H9 (cell line): Measurements from ENCODE around the gene DLK1. TPM values are rescaled to one million over a fixed set of nuclear protein-coding genes. Genes with fewer than 3 reads are reported as not detected.

Experiments
- DNase-seq: peaks from one replicate; pipeline ENCODE4 v3.0.0-alpha.2; 2017
- H2AFZ ChIP-seq: one replicate; pipeline ENCODE4 v1.6.1; 2013; ENCODE audit warnings: mild to moderate bottlenecking, low read length, control low read depth, moderate library complexity
- H2AK5ac ChIP-seq: 2 replicates; pipeline ENCODE4 v1.6.1; 2013; ENCODE audit warnings: low read length, control low read depth, mixed read lengths; ENCODE audit not compliant: insufficient read length
- H2BK120ac ChIP-seq: one replicate; pipeline ENCODE4 v1.6.1; 2013; ENCODE audit warnings: low read depth, mild to moderate bottlenecking, low read length, control low read depth, inconsistent platforms; ENCODE audit not compliant: poor library complexity, severe bottlenecking
- H2BK12ac ChIP-seq: 2 replicates; pipeline ENCODE4 v1.6.1; 2013; ENCODE audit warnings: low read length, control low read depth, mixed read lengths, low read depth; ENCODE audit not compliant: insufficient read length
- H2BK15ac ChIP-seq: 2 replicates; pipeline ENCODE4 v1.6.1; 2013; ENCODE audit warnings: low read depth, low read length, control low read depth
- H2BK20ac ChIP-seq: one replicate; pipeline ENCODE4 v1.6.1; 2013; ENCODE audit warnings: low read depth, mild to moderate bottlenecking, low read length, control low read depth, inconsistent platforms; ENCODE audit not compliant: poor library complexity, severe bottlenecking
- H2BK5ac ChIP-seq: 2 replicates; pipeline ENCODE4 v1.6.1; 2013; ENCODE audit warnings: low read length, control low read depth, mixed read lengths; ENCODE audit not compliant: insufficient read length
- H3K14ac ChIP-seq: 2 replicates; pipeline ENCODE4 v1.6.1; 2013; ENCODE audit warnings: low read length, control low read depth; ENCODE audit not compliant: insufficient read depth
- H3K18ac ChIP-seq: 2 replicates; pipeline ENCODE4 v1.6.1; 2013; ENCODE audit warnings: low read depth, mild to moderate bottlenecking, mixed read lengths, low read length, control low read depth; ENCODE audit not compliant: insufficient read length
- H3K23ac ChIP-seq: 2 replicates; pipeline ENCODE4 v1.6.1; 2013; ENCODE audit warnings: low read length, control low read depth, mixed read lengths, low read depth; ENCODE audit not compliant: insufficient read length
- H3K23me2 ChIP-seq: 2 replicates; pipeline ENCODE4 v1.6.1; 2013; ENCODE audit warnings: low read depth, mild to moderate bottlenecking, mixed read lengths, low read length, control low read depth; ENCODE audit not compliant: insufficient read length, poor library complexity, severe bottlenecking
- H3K27ac ChIP-seq: 2 replicates; pipeline ENCODE4 v1.5.1; 2013; ENCODE audit warnings: low read length, control low read depth, mixed read lengths, low read depth; ENCODE audit not compliant: insufficient read length
- H3K27me3 ChIP-seq: 2 replicates; pipeline ENCODE4 v1.6.1; 2013; ENCODE audit warnings: low read length, control low read depth, inconsistent platforms; ENCODE audit not compliant: insufficient read depth
- H3K4ac ChIP-seq: 2 replicates; pipeline ENCODE4 v1.6.1; 2013; ENCODE audit warnings: low read depth, mild to moderate bottlenecking, control low read depth, inconsistent platforms, low read length, moderate library complexity
- H3K4me1 ChIP-seq: 2 replicates; pipeline ENCODE4 v1.6.1; 2013; ENCODE audit warnings: low read length, control low read depth, inconsistent platforms; ENCODE audit not compliant: insufficient read depth
- H3K4me2 ChIP-seq: 2 replicates; pipeline ENCODE4 v1.6.1; 2013; ENCODE audit warnings: low read length, control low read depth, mixed read lengths; ENCODE audit not compliant: insufficient read length, insufficient read depth
- H3K56ac ChIP-seq: 2 replicates; pipeline ENCODE4 v1.6.1; 2013; ENCODE audit warnings: low read depth, mild to moderate bottlenecking, mixed read lengths, low read length, control low read depth; ENCODE audit not compliant: insufficient read length
- H3K79me1 ChIP-seq: 2 replicates; pipeline ENCODE4 v1.6.1; 2013; ENCODE audit warnings: low read depth, mild to moderate bottlenecking, moderate library complexity, low read length, control low read depth, inconsistent platforms; ENCODE audit not compliant: insufficient read depth, poor library complexity, severe bottlenecking
- H3K79me2 ChIP-seq: 2 replicates; pipeline ENCODE4 v1.6.1; 2013; ENCODE audit warnings: low read length, control low read depth, inconsistent platforms; ENCODE audit not compliant: insufficient read depth
- H3K9ac ChIP-seq: 2 replicates; pipeline ENCODE4 v1.6.1; 2013; ENCODE audit warnings: low read length, control low read depth, mixed read lengths; ENCODE audit not compliant: insufficient read length; ENCODE audit errors: extremely low read depth
- H3K9me3 ChIP-seq: one replicate; pipeline ENCODE4 v1.6.1; 2013; ENCODE audit warnings: low read depth, low read length, inconsistent platforms; ENCODE audit not compliant: control insufficient read depth
- H3T11ph ChIP-seq: one replicate; pipeline ENCODE4 v1.6.1; 2013; ENCODE audit warnings: mild to moderate bottlenecking, low read length, control low read depth, inconsistent platforms
- H4K20me1 ChIP-seq: one replicate; pipeline ENCODE4 v1.6.1; 2013; ENCODE audit not compliant: control insufficient read depth, insufficient read length, insufficient read depth
- H4K5ac ChIP-seq: 2 replicates; pipeline ENCODE4 v1.6.1; 2013; ENCODE audit warnings: low read depth, mild to moderate bottlenecking, mixed read lengths, low read length, control low read depth; ENCODE audit not compliant: insufficient read length
- H4K8ac ChIP-seq: replicated peaks from 2 replicates; pipeline ENCODE4 v1.6.1; 2013; ENCODE audit warnings: low read length, control low read depth, mixed read lengths, low read depth; ENCODE audit not compliant: insufficient read length
- H4K91ac ChIP-seq: 2 replicates; pipeline ENCODE4 v1.6.1; 2013; ENCODE audit warnings: low read depth, mild to moderate bottlenecking, moderate library complexity, mixed read lengths, low read length, control low read depth; ENCODE audit not compliant: insufficient read length
- H3K27ac Mint-ChIP-seq, 3 experiments: 2 replicates in 2 of 3; 3 replicates in 1 of 3; pipeline ENCODE4 v1.8.0; 2020 to 2021; ENCODE audit warnings: mixed read lengths in 3 of 3, mild to moderate bottlenecking in 1 of 3, moderate library complexity in 1 of 3
- H3K27me3 Mint-ChIP-seq: 2 replicates; pipeline ENCODE4 v1.8.0; 2021; ENCODE audit warnings: low read depth, mild to moderate bottlenecking, moderate library complexity, mixed read lengths
- H3K36me3 Mint-ChIP-seq, 3 experiments: 2 replicates in 2 of 3; 3 replicates in 1 of 3; pipeline ENCODE4 v1.8.0; 2020 to 2021; ENCODE audit warnings: low read depth in 3 of 3, mixed read lengths in 3 of 3; ENCODE audit not compliant: insufficient read depth in 1 of 3
- H3K4me1 Mint-ChIP-seq, 2 experiments: 2 replicates each; pipeline ENCODE4 v1.8.0; 2020; ENCODE audit warnings: mixed read lengths in 2 of 2
- H3K4me3 Mint-ChIP-seq, 2 experiments: 2 replicates in 1 of 2; 3 replicates in 1 of 2; pipeline ENCODE4 v1.8.0; 2020 to 2021; ENCODE audit warnings: mild to moderate bottlenecking in 2 of 2, mixed read lengths in 2 of 2, moderate library complexity in 1 of 2
- H3K9me3 Mint-ChIP-seq, 2 experiments: 2 replicates in 1 of 2; 3 replicates in 1 of 2; pipeline ENCODE4 v1.8.0; 2020; ENCODE audit warnings: mild to moderate bottlenecking in 2 of 2, mixed read lengths in 2 of 2, moderate library complexity in 1 of 2
- CTCF ChIP-seq: fragments of 200-600 bp; sonication (generic); conservative IDR thresholded peaks from 3 replicates; pipeline ENCODE4 v1.8.0; 2021; ENCODE audit warnings: antibody characterized with exemption, mild to moderate bottlenecking
- WGBS: extraction: QIAGEN DNeasy Blood & Tissue Kit; methylation state at CpG from one replicate; pipeline ENCODE4 v1.1.7; 2013; ENCODE audit warnings: missing lambda C conversion rate, low lambda C conversion rate, mixed read lengths; ENCODE audit not compliant: insufficient read length; ENCODE audit errors: extremely low coverage; 5-methylcytosine and 5-hydroxymethylcytosine counted together
- total RNA-seq: library from RNA; stranded (reverse); gene quantifications from 2 replicates; pipeline ENCODE4 v1.2.1, GENCODE V29; 2021

Gene DLK1
- total RNA-seq, 1 experiment from 2014 or later, result 2.8 TPM

DNA sequence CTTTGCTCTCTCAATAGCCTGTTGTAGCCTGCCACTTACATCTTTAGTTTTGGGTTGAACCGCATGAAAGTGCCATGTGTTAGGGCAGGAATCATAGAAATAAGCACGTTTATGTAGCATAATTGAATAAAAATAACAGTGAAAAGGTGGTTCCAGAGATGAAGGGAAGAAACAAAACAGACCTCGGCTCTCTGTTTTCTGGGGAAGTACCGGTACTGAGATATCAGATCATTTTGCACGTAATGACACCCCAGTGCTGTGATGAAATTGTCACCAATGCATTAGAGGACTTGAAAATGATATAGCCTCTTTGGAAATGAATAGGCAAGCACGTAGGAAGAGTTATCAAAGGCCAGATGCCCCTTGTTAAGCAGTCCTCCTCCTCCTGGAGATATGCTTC, 42.5 kb upstream of the DLK1 start:
- Mint-ChIP-seq H3K27me3 (peaks cover 3% of the 10 kb centered on the region; the same call in 1 of the 2 replicates), H3K4me1 (peaks cover 5 to 9% of the 10 kb centered on the region in 2 experiments), H3K4me3 (no peak overlapping the region), H3K36me3 (0 out of 7 replicates have a peak, but pooled peaks cover 0 to 1% (median 0%) of the 10 kb centered on the region in 3 experiments), H3K9me3 (peaks cover 0 to 8% of the 10 kb centered on the region in 2 experiments; a peak in 3 of 5 replicates), H3K27ac (no peak overlapping the region)
- H3K56ac ChIP-seq, result no peak overlapping the region
- H2BK20ac ChIP-seq, result no peak overlapping the region
- H3K27ac ChIP-seq, result no peak overlapping the region
- no peak overlapping the region for H2AFZ ChIP-seq
- no peaks in the 10 kb centered on the region for H3K9me3 ChIP-seq
- H4K8ac ChIP-seq, result no peak overlapping the region
- H3K23me2 ChIP-seq, result no peaks in the 10 kb centered on the region
- DNase-seq, result no peak
- H4K5ac ChIP-seq, result no peak overlapping the region
- TF ChIP-seq CTCF, result no peak
- H3K9ac ChIP-seq, result no peak overlapping the region
- no peak overlapping the region for H2BK120ac ChIP-seq
- H4K20me1 ChIP-seq, result no peaks in the 10 kb centered on the region
- no peaks in the 10 kb centered on the region; the same call in 1 of the 2 replicates for H3K4me1 ChIP-seq
- no peak overlapping the region for H3K14ac ChIP-seq
- no peak overlapping the region for H3K23ac ChIP-seq
- H3K27me3 ChIP-seq, result no peaks in the 10 kb centered on the region
- no peak overlapping the region for H3K4me2 ChIP-seq
- H3K79me1 ChIP-seq, result no peaks in the 10 kb centered on the region
- H2BK5ac ChIP-seq, result no peak overlapping the region
- no peak overlapping the region for H2AK5ac ChIP-seq
- no peaks in the 10 kb centered on the region; the same call in 1 of the 2 replicates for H3K79me2 ChIP-seq
- no peak overlapping the region for H3K4ac ChIP-seq
- no peak overlapping the region for H2BK12ac ChIP-seq
- H2BK15ac ChIP-seq, result no peak overlapping the region
- H3K18ac ChIP-seq, result no peak overlapping the region
- WGBS, result no CpG with 5 or more reads among the region's 6 CpGs
- H3T11ph ChIP-seq, result no peak overlapping the region
- no peak overlapping the region for H4K91ac ChIP-seq
